ENCODE measurements around the gene PSD. TPM values are rescaled to one million over a fixed set of nuclear protein-coding genes. Genes with fewer than 3 reads are reported as not detected.
A peak's percentile ranks its signal among the peaks of the same experiment; 100 is the strongest.

PSD gene
- total RNA-seq, 6 donors from 2014 or later, result 1.1 to 28.3 (median 3.5) TPM

- no peaks in the 10 kb centered on the region for H3K9me3 ChIP-seq
- TF ChIP-seq EP300 (IDR thresholded peaks at IDR 0.05) (peak in 1 of 4 donors; percentile 27), POLR2A (IDR thresholded peaks at IDR 0.05) (peak in 2 of 4 donors; percentile 14 to 64), POLR2AphosphoS5 (IDR thresholded peaks at IDR 0.05) (peak; percentile 62 to 86), CTCF (IDR thresholded peaks at IDR 0.05) (no peak)
- ATAC-seq (ENCODE audit: low FRiP score in 2 of 2) (peak; percentile 97), DNase-seq (peak; percentile 97)
- 0% methylated on average over 23 to 34 of the region's 52 CpGs for WGBS, 2 donors
- H3K27ac ChIP-seq, result peak within 1 kb of the TSS; percentile 68 to 94 (median 88)
- peak within 1 kb of the TSS; percentile 74 to 94 (median 86) for H3K4me3 ChIP-seq
- H3K36me3 ChIP-seq, result no peaks in the 10 kb centered on the region
- H3K4me1 ChIP-seq, result peaks cover 22 to 47% (median 42%) of the 10 kb centered on the region in 4 donors
- H3K27me3 ChIP-seq, result no peaks in the 10 kb centered on the region
These were observed 13.8 kb upstream of the PSD start, which contains the start of gene CUEDC2 for GRCh38 chr10:102432162-102432950. Gene CUEDC2 (minus strand): TSS chr10:102432574. CDS start chr10:102425188, 7,386 bp downstream.

GRCh38 chr10:102431452-102432124, 13.0 kb upstream of the PSD start:
- Histone ChIP-seq H3K4me1 (peaks cover 22 to 43% (median 41%) of the 10 kb centered on the region in 4 donors), H3K27me3 (no peaks in the 10 kb centered on the region), H3K27ac (peak overlapping the region; percentile 68 to 94 (median 88)), H3K36me3 (no peaks in the 10 kb centered on the region), H3K9me3 (no peaks in the 10 kb centered on the region), H3K4me3 (peak overlapping the region; percentile 74 to 94 (median 86))
- no peak for ATAC-seq (ENCODE audit: low FRiP score in 2 of 2)
- no peak for DNase-seq
- no peak for TF ChIP-seq EP300 (IDR thresholded peaks at IDR 0.05)
- no peak for TF ChIP-seq POLR2A (IDR thresholded peaks at IDR 0.05)
- no peak for TF ChIP-seq CTCF (IDR thresholded peaks at IDR 0.05)
- no peak for TF ChIP-seq POLR2AphosphoS5 (IDR thresholded peaks at IDR 0.05)
- WGBS, 2 donors, result 22 to 24% methylated on average over 3 to 4 of the region's 4 CpGs

GRCh38 chr10:102429468-102429867, 10.9 kb upstream of the PSD start:
- no peak for ATAC-seq (ENCODE audit: low FRiP score in 2 of 2)
- Histone ChIP-seq H3K36me3 (peaks cover 0 to 8% (median 5%) of the 10 kb centered on the region in 4 donors), H3K4me3 (no peak overlapping the region), H3K9me3 (no peaks in the 10 kb centered on the region), H3K27me3 (no peaks in the 10 kb centered on the region), H3K27ac (no peak overlapping the region), H3K4me1 (peaks cover 13 to 25% (median 23%) of the 10 kb centered on the region in 4 donors)
- no peak for TF ChIP-seq POLR2A (IDR thresholded peaks at IDR 0.05)
- no peak for TF ChIP-seq EP300 (IDR thresholded peaks at IDR 0.05)
- TF ChIP-seq POLR2AphosphoS5 (IDR thresholded peaks at IDR 0.05), result no peak
- no peak for TF ChIP-seq CTCF (IDR thresholded peaks at IDR 0.05)
- DNase-seq, result no peak
- WGBS, 2 donors, result 83 to 90% methylated on average over 6 to 8 of the region's 8 CpGs

GRCh38 chr10:102426803-102427287, 8.3 kb upstream of the PSD start:
- WGBS, 2 donors, result 89 to 92% methylated on average over 7 of the region's 7 CpGs
- Histone ChIP-seq H3K4me3 (no peak overlapping the region), H3K9me3 (no peaks in the 10 kb centered on the region), H3K4me1 (peaks cover 16 to 34% (median 22%) of the 10 kb centered on the region in 4 donors), H3K36me3 (peaks cover 0 to 22% (median 20%) of the 10 kb centered on the region in 4 donors), H3K27ac (no peak overlapping the region), H3K27me3 (no peaks in the 10 kb centered on the region)
- DNase-seq (no peak), ATAC-seq (ENCODE audit: low FRiP score in 2 of 2) (no peak)
- no peak for TF ChIP-seq POLR2A (IDR thresholded peaks at IDR 0.05)
- no peak for TF ChIP-seq EP300 (IDR thresholded peaks at IDR 0.05)
- TF ChIP-seq POLR2AphosphoS5 (IDR thresholded peaks at IDR 0.05), result no peak
- no peak for TF ChIP-seq CTCF (IDR thresholded peaks at IDR 0.05)
